ENCODE data around the gene INSIG2. TPM values are rescaled to one million over a fixed set of nuclear protein-coding genes. Genes with fewer than 3 reads are reported as not detected.

Gene INSIG2
- 35.2 and 35.6 TPM in 2 replicates for total RNA-seq

DNA sequence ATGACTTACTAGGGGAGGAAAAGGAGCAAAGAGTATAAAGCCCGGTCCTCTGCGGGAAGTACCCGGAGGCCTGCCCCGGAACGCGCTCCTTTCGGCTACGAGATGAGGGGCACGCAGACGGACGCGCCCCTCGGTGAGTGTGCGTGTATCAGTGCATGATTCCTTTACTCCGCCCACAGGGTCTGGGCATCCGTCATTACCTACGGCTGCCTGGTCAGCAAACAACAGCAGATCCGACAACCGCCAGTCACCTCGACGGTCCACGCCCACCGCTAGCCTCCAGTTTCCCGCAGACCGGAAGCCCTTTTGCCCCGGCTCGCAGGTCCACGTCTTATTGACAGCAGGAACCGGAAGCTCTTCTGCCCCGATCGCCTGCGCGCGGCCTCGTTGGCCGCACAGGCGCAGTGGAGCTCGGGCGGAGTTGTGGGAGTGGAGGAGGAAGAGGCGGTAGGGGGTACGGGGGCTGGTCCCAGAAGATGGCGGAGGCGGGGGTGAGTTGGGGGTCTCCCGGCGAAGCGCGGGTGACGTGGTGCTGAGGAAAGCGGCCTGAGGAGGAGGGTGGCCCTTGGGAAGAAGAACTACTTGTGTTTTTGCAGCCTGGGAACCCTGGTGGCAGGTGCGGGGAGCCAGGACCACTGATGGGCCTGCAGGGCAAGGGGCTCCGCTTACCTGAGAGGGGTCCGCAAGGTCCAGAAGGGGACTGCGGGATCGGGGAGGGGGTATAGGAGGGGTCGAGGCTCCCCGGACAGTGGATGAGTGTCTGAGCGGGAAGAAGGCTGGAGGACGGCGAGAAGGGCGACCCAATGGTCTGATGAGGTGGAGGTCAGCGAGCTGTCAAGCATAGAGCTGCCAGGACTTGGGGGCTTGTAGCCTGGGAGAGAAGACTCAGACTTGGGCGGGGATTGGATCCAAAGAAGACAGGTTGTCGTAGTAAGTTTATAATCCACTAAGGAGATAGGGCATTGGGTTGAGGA lies at the start of gene INSIG2:
Gene INSIG2 (plus strand): TSS at position 421 of the 974 bp plus-strand sequence. CDS start 8,086 bp downstream, outside the sequence.
- H3K4me1 Mint-ChIP-seq, result peaks cover 16% of the 10 kb centered on the region
- intact Hi-C loops (cut with micrococcal nuclease), result loop anchor here (1.0 to 2.0 kb wide), 6 partner anchors 43 to 1278 kb away; partner anchors contain the start of genes C2orf76, CCDC93, DBI and DDX18
- peaks cover 6% of the 10 kb centered on the region for H3K36me3 Mint-ChIP-seq (ENCODE audit: low read depth)
- peak; percentile 98 for DNase-seq
- H3K4me3 Mint-ChIP-seq, result peak within 1 kb of the TSS; percentile 93
- H3K27me3 Mint-ChIP-seq, result peaks cover 9% of the 10 kb centered on the region
- peak within 1 kb of the TSS; percentile 92 for H3K27ac Mint-ChIP-seq
- H3K9me3 Mint-ChIP-seq, result no peaks in the 10 kb centered on the region

DNA sequence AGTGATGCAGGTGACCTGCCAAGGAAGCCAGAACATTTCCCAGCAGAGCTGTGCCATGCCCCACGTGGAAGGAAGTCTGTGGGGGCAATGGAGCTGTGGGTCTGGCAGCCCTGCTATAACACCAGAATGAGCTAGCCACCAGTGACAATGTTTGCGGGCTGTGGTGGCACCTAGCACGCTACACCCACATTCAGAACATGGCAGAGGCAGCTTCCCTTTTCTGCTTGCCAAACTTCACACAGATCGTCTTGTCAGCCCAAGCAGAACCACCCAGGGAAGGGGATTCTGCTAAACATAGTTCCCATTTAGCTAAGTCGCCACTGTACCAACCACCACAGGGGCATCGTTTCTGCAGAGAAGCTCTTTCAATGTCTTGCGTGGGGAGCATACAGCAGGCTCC lies 47.4 kb upstream of the INSIG2 start:
- H3K27me3 Mint-ChIP-seq, result peaks cover 36% of the 10 kb centered on the region

DNA sequence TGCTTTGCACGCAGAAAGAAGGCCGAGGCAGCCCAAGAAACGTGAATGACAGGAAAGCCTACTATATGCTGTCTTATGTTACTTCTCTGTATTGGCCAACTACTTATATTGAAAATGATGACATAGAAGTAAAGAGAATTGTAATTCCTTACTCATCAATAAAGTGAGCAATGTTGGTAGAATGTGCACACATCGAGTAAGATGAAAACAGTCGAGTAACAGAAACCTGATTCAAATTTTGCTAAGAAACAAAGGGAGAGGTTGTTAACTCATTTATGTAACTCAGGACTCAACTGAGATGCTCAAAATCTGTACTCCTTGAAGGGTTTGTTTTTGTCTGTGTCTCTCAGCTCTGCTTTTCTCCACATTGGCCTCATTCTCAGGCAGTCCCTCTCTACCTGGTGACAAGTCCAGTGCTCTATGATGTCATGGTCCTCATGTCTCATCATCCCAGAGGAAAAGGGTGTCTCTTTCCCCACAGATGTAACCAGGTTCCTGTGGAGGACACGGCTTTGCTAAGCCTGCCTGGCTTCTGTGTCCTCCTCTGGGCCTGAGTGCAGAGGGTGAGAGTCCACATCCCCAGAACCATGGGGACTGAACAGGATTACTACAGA lies 44.1 kb upstream of the INSIG2 start:
- Mint-ChIP-seq H3K4me3 (no peak overlapping the region), H3K36me3 (ENCODE audit: low read depth) (no peaks in the 10 kb centered on the region), H3K4me1 (peaks cover 2% of the 10 kb centered on the region), H3K27ac (no peak overlapping the region), H3K9me3 (no peaks in the 10 kb centered on the region), H3K27me3 (peaks cover 29% of the 10 kb centered on the region)
- DNase-seq, result no peak
- intact Hi-C loops (cut with micrococcal nuclease), result no loop called here

More for the DNA sequence above, 47.4 kb upstream of the INSIG2 start:
- no peaks in the 10 kb centered on the region for H3K36me3 Mint-ChIP-seq (ENCODE audit: low read depth)
- intact Hi-C loops (cut with micrococcal nuclease), result no loop called here
- H3K4me1 Mint-ChIP-seq, result no peaks in the 10 kb centered on the region
- H3K4me3 Mint-ChIP-seq, result no peak overlapping the region
- peaks cover 9% of the 10 kb centered on the region for H3K9me3 Mint-ChIP-seq
- no peak for DNase-seq
- H3K27ac Mint-ChIP-seq, result no peak overlapping the region

DNA sequence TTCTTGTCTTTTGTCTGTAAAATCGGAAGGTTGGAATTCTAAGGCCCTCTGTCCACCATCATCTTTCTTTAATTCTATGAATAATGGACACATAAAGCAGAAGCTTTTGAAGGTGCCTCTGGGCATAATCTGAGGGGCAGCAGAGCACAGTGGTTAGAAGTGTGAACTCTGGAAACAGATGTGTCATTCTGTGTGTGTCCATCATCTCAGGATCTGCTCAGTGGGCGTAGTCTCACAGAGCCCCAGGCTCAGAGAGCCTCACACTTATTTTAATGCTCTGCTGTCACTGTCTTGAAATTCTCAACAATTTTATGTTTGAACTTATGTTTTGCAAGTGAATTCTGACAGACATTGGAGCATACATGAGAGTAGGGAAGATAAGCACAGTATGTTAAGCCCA lies 43.4 kb upstream of the INSIG2 start:
- Mint-ChIP-seq H3K27ac (no peak overlapping the region), H3K4me3 (no peak overlapping the region), H3K9me3 (no peaks in the 10 kb centered on the region), H3K27me3 (peaks cover 29% of the 10 kb centered on the region), H3K36me3 (ENCODE audit: low read depth) (no peaks in the 10 kb centered on the region), H3K4me1 (peaks cover 2% of the 10 kb centered on the region)
- intact Hi-C loops (cut with micrococcal nuclease), result no loop called here
- DNase-seq, result no peak

DNA sequence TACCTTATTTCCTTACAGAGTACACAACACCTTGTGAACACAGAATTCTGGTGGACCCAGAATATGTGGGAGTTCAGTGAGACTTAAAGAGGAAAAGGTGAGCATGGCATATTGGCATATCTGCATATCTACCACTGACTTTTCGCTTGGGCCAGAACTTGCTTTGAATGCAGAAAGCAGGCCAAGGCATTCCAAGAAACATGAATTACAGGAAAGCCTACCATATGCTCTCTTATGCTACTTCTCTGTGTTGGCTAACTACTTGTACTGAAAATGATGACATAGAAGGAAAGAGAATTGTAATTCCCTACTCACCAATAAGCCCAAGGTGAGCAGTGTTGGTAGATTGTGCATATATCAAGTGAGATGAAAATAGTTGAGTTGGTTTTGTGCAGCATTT lies 43.0 kb upstream of the INSIG2 start:
- DNase-seq, result no peak
- Mint-ChIP-seq H3K27ac (no peak overlapping the region), H3K4me1 (peaks cover 2% of the 10 kb centered on the region), H3K36me3 (ENCODE audit: low read depth) (no peaks in the 10 kb centered on the region), H3K4me3 (no peak overlapping the region), H3K9me3 (no peaks in the 10 kb centered on the region), H3K27me3 (peaks cover 31% of the 10 kb centered on the region)
- intact Hi-C loops (cut with micrococcal nuclease), result no loop called here

DNA sequence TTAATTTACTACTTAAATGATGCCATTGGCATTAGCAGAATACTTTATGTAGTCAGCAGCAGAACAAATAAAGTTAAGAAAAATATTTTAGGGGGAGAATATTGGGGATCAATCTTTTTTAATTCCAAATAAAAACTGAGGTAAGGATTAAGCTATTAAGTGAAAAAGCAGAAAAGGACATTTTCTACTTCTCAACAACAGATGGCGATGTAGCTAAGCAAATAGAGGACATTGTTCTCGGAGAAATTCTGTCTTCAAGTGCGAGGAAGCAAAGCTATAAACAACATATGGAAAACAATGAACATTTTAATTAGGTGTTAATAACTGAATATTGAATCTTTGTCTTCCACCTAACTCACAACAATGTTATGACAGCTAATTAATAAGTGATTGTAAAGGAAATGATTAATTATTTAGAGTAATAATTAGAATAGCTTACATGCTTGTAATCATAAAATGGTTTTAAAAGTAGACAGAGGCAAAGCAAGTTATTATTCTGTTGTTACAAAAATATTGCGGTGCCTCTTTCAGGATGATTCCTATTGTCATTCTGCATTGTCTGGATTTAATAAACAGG lies 41.5 kb upstream of the INSIG2 start:
- DNase-seq, result no peak
- H3K27ac Mint-ChIP-seq, result no peak overlapping the region
- H3K36me3 Mint-ChIP-seq (ENCODE audit: low read depth), result no peaks in the 10 kb centered on the region
- no peaks in the 10 kb centered on the region for H3K9me3 Mint-ChIP-seq
- H3K27me3 Mint-ChIP-seq, result peaks cover 41% of the 10 kb centered on the region
- intact Hi-C loops (cut with micrococcal nuclease), result loop anchor here (1.0 to 2.0 kb wide), 3 partner anchors 156 to 808 kb away; no protein-coding TSS in a partner anchor
- peaks cover 2% of the 10 kb centered on the region for H3K4me1 Mint-ChIP-seq
- H3K4me3 Mint-ChIP-seq, result no peak overlapping the region

DNA sequence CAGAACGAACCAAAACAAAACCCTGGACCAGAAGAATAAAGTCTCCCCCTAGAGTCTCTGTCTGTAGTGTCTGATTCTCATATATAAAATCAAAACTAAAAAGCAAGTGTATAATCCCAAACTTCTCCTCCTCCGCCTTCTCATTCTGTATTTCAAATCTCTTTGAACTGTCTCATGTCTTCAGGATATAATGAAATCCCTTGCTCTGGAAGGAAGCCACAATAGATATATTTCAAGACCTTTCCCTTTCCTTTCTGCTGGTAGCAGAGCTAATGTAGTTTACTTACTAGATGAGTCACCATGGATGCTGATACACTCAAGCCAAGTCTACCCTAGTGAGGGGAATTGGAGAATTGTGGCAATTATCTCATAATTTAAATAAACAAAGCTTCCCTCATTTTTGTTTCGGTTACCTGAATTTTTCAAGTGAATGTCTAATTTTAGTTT lies 40.9 kb upstream of the INSIG2 start:
- H3K27me3 Mint-ChIP-seq, result peaks cover 44% of the 10 kb centered on the region
- DNase-seq, result no peak
- no peaks in the 10 kb centered on the region for H3K9me3 Mint-ChIP-seq
- intact Hi-C loops (cut with micrococcal nuclease), result loop anchor here (2.0 kb wide), 2 partner anchors 155 to 807 kb away; no protein-coding TSS in a partner anchor
- H3K36me3 Mint-ChIP-seq (ENCODE audit: low read depth), result no peaks in the 10 kb centered on the region
- H3K27ac Mint-ChIP-seq, result no peak overlapping the region
- peaks cover 2% of the 10 kb centered on the region for H3K4me1 Mint-ChIP-seq
- no peak overlapping the region for H3K4me3 Mint-ChIP-seq

DNA sequence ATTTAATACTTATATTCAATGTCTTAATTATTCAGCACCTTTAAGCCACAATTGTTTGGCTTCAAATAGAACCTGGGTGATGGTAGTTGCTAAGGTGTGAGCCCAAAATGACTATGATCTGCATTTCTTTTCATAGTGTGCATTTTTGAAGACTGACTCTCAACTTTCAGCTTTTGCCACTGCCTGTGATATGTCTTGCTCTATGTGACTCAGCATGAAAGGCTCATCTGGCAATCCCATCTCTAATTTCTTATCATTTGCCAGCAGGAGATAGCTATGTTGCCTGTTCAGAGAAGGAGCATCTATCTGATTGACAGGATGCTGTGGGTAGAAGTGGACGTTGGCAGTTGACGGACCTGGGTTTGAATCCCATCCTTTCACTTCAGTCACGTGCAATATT lies 39.9 kb upstream of the INSIG2 start:
- peaks cover 2% of the 10 kb centered on the region for H3K4me1 Mint-ChIP-seq
- H3K27ac Mint-ChIP-seq, result no peak overlapping the region
- DNase-seq, result no peak
- H3K36me3 Mint-ChIP-seq (ENCODE audit: low read depth), result no peaks in the 10 kb centered on the region
- intact Hi-C loops (cut with micrococcal nuclease), result no loop called here
- no peaks in the 10 kb centered on the region for H3K9me3 Mint-ChIP-seq
- H3K27me3 Mint-ChIP-seq, result peaks cover 45% of the 10 kb centered on the region
- no peak overlapping the region for H3K4me3 Mint-ChIP-seq

DNA sequence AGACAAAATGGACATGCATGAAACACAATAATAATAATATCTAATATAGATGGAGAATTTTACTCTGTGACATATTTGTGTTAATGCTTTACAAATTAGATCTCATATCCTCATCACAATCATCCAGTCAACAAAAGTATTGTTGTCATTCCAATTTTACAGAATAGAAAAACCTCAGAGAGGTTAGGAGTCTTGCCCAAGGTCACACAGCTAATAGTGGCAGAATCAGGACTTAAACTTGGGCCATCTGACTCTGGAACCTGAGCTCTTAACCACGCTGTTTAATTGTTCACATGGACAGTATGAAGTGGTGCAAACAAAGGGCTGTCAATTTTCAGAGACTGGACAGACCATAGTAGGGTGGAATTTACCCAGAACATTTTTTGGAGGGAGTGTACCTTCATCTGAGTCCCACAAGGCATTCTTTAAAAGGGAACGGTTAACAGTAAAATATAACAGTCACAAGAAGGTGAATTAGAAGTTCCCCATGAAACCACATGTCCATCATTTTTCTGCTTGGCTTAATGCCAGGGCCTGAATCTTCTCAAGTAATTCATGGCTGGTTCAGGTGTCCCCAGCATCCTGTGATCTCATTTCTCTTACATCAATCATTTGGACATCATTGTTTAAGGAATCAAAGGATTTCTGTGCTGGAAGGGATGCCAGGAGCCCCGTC lies 39.0 kb upstream of the INSIG2 start:
- no peak overlapping the region for H3K4me3 Mint-ChIP-seq
- no peak overlapping the region for H3K27ac Mint-ChIP-seq
- H3K27me3 Mint-ChIP-seq, result peaks cover 45% of the 10 kb centered on the region
- H3K9me3 Mint-ChIP-seq, result no peaks in the 10 kb centered on the region
- H3K4me1 Mint-ChIP-seq, result peaks cover 2% of the 10 kb centered on the region
- no peak for DNase-seq
- H3K36me3 Mint-ChIP-seq (ENCODE audit: low read depth), result no peaks in the 10 kb centered on the region
- intact Hi-C loops (cut with micrococcal nuclease), result no loop called here

DNA sequence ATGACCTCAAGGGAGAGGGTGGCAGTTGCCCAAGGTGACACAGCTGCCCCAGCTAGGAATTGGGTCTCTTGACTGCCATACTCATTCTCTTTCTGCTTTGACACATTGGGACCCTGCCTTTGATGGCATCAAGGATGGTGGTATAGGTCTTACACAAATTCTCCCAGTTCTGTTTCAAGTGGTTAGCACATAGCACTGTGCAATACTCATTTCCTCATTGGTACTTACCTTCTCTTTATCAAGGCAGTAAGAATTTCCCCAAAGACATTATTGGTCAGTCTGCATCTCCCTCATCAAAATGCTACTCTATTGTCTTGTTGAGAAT lies 38.5 kb upstream of the INSIG2 start:
- H3K4me1 Mint-ChIP-seq, result peaks cover 2% of the 10 kb centered on the region
- H3K36me3 Mint-ChIP-seq (ENCODE audit: low read depth), result no peaks in the 10 kb centered on the region
- H3K9me3 Mint-ChIP-seq, result no peaks in the 10 kb centered on the region
- intact Hi-C loops (cut with micrococcal nuclease), result no loop called here
- no peak overlapping the region for H3K27ac Mint-ChIP-seq
- peaks cover 47% of the 10 kb centered on the region for H3K27me3 Mint-ChIP-seq
- DNase-seq, result no peak
- H3K4me3 Mint-ChIP-seq, result no peak overlapping the region

DNA sequence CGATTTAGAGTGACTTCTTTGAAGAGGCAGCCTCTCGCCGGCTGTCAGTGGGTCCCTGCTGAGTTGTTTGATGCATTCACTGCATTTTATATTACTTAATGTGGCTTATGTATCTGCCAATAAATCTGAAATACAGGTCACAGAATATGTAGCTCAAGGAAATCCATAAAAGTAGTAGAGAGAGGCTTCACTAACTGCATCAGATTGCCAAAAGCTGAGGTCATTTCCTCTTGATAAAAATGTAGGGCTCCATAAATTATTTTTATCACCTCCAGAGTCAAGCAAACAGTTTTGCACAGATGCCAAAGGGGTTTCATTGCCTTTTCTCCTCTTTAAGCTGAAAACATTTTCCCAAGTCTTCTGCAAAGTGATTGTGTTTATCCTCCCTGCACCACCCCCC lies 37.9 kb upstream of the INSIG2 start:
- no peaks in the 10 kb centered on the region for H3K36me3 Mint-ChIP-seq (ENCODE audit: low read depth)
- peaks cover 2% of the 10 kb centered on the region for H3K4me1 Mint-ChIP-seq
- H3K27ac Mint-ChIP-seq, result no peak overlapping the region
- no peak for DNase-seq
- no peaks in the 10 kb centered on the region for H3K9me3 Mint-ChIP-seq
- no peak overlapping the region for H3K4me3 Mint-ChIP-seq
- intact Hi-C loops (cut with micrococcal nuclease), result no loop called here
- peaks cover 48% of the 10 kb centered on the region for H3K27me3 Mint-ChIP-seq

DNA sequence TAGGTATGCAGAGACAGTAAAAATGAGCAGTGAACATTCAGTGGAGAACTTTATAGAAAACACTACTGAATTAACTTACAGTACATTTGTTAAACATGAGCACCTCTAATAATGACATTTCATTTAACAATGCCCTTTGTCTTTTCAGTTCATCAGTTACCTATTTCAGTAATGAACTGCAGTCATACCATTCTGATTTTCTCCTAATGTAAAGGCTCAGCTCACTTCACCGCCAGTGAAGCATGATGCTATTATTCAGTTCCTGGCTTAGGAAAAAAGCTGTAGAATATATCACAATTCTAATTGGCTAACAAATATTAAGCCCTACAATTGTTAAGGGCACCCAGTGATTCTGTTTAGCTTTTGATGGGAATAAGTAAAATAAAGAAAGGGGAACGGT lies 37.3 kb upstream of the INSIG2 start:
- peaks cover 50% of the 10 kb centered on the region for H3K27me3 Mint-ChIP-seq
- H3K36me3 Mint-ChIP-seq (ENCODE audit: low read depth), result no peaks in the 10 kb centered on the region

DNA sequence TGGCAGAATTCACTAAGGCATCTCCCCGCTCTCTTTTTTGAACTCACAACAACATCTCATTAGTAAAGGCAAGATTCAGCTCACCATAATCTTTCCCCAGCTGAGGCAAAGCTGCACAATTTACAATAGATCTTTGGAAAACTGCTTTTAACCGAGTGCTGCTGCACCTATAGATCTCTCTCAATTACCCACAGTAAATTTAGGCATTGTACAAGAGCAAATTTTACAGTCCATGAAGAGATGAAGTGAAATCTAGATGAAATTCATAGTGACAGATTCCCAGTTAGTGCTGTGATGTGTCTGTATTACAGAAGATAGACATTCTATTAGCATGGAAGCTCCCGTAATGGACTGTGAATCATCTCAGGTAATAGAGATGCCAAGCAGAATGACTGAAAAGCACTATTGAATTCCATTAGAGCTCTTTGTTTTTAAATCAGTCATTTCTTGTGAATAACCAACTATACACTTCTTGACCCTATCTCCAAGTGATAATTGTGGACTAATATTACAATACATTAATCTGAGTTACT lies 36.4 kb upstream of the INSIG2 start:
- H3K9me3 Mint-ChIP-seq, result no peaks in the 10 kb centered on the region
- no peak overlapping the region for H3K4me3 Mint-ChIP-seq
- peaks cover 51% of the 10 kb centered on the region for H3K27me3 Mint-ChIP-seq
- DNase-seq, result no peak
- intact Hi-C loops (cut with micrococcal nuclease), result no loop called here
- no peaks in the 10 kb centered on the region for H3K36me3 Mint-ChIP-seq (ENCODE audit: low read depth)
- no peak overlapping the region for H3K27ac Mint-ChIP-seq
- H3K4me1 Mint-ChIP-seq, result peaks cover 2% of the 10 kb centered on the region

More for the DNA sequence above, 37.3 kb upstream of the INSIG2 start:
- Mint-ChIP-seq H3K9me3 (no peaks in the 10 kb centered on the region), H3K4me1 (peaks cover 2% of the 10 kb centered on the region), H3K27ac (no peak overlapping the region), H3K4me3 (no peak overlapping the region)
- intact Hi-C loops (cut with micrococcal nuclease), result no loop called here
- DNase-seq, result no peak
